ENCODE results near the gene TMEM267. TPM values are rescaled to one million over a fixed set of nuclear protein-coding genes. Genes with fewer than 3 reads are reported as not detected.
"Not testable (repeated sequence)": the region's sequence is repeated elsewhere in the genome, so short reads cannot be mapped to it uniquely, and the experiment has no call there.

The TMEM267 gene
- total RNA-seq, 1 donor from 2014 or later: 12.7 TPM

DNA sequence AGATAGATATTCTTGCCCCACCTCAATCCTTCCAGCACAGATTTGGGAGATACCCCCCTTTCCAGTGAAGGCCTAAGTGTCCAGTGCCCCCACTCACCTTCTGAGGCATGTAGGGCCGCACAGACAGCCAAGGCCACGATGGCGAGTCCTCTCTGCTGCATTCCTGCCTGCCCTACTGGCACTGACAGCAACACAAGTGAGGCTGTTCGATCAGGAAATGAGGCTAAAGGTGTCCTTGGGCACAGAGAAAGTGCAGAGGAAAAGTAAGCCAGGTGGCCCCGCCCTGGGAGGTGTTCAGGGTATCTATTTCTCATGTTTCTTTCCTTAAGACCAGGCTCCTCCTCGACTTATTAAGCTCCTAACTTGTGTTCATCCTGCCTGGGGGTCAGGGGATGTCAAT is 71.5 kb downstream of the TMEM267 start, which contains the start of gene CCL28:
Gene CCL28 (minus strand): TSS at position 236 of the 400 bp plus-strand sequence. CDS start 75 bp downstream, at position 161.
- Histone ChIP-seq H3K27me3 (ENCODE audit: low read depth) (no peaks in the 10 kb centered on the region), H3K27ac (no peak within 1 kb of the TSS), H3K9me3 (no peaks in the 10 kb centered on the region), H3K36me3 (no peaks in the 10 kb centered on the region), H3K4me3 (no peak within 1 kb of the TSS), H3K4me1 (no peaks in the 10 kb centered on the region)
- intact Hi-C loops (cut with DNase I): no loop called here
- TF ChIP-seq CTCF (IDR thresholded peaks at IDR 0.05): no peak
- ATAC-seq (no peak), DNase-seq (no peak)

DNA sequence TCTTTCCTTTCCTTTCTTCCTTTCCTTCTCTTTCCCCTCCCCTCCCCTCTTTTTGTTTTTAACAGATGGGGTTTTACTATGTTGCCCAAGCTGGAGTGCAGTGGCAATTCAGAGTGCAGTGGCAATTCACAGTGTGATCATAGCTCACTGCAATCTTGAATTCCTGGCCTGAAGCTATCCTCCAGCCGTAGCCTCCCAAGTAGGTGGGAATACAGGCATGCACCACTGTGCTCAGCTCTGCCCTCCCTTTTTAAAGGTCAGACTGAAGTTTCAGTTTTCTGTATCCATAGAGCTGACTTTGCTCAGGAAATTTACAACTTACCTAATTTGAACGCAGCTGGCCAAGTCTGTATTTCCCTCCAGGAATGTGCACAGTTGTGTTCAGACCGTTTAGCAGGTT is 72.2 kb downstream of the TMEM267 start:
- no peaks in the 10 kb centered on the region for H3K9me3 ChIP-seq
- intact Hi-C loops (cut with DNase I): no loop called here

DNA sequence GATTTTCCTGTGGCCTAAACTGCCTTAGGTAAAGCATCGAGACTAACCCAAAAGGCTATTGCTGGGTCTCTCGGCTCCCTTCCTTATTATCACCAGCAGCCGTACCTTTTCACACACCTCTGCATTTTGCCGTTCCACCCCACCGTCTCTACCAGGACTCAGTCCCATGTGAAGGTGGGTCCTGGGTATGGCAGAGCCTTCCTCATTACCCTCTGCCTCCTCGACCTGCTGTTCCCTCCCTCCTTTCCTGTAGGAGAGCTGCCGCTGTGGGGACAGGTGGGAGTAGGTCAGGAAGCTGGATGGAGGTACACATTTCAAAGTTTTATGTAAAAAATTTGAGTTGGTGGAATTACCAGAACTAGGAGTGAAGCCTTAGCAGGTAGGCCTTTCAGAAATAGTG is 73.3 kb downstream of the TMEM267 start:
- DNase-seq: no peak
- intact Hi-C loops (cut with DNase I): no loop called here
- H3K9me3 ChIP-seq: no peaks in the 10 kb centered on the region
- H3K27ac ChIP-seq: peak overlapping the region; percentile 18
- no peak overlapping the region for H3K4me3 ChIP-seq
- no peaks in the 10 kb centered on the region for H3K4me1 ChIP-seq
- ATAC-seq: peak; percentile 50 to 51
- no peaks in the 10 kb centered on the region for H3K36me3 ChIP-seq
- H3K27me3 ChIP-seq (ENCODE audit: low read depth): no peaks in the 10 kb centered on the region
- TF ChIP-seq CTCF (IDR thresholded peaks at IDR 0.05): no peak

More for the DNA sequence above, 72.2 kb downstream of the TMEM267 start:
- no peaks in the 10 kb centered on the region for H3K4me1 ChIP-seq
- no peak overlapping the region for H3K27ac ChIP-seq
- no peaks in the 10 kb centered on the region for H3K27me3 ChIP-seq (ENCODE audit: low read depth)
- no peaks in the 10 kb centered on the region for H3K36me3 ChIP-seq
- TF ChIP-seq CTCF (IDR thresholded peaks at IDR 0.05): no peak
- DNase-seq: no peak
- no peak overlapping the region for H3K4me3 ChIP-seq
- ATAC-seq: peak in 1 of 2 donors; percentile 50

DNA sequence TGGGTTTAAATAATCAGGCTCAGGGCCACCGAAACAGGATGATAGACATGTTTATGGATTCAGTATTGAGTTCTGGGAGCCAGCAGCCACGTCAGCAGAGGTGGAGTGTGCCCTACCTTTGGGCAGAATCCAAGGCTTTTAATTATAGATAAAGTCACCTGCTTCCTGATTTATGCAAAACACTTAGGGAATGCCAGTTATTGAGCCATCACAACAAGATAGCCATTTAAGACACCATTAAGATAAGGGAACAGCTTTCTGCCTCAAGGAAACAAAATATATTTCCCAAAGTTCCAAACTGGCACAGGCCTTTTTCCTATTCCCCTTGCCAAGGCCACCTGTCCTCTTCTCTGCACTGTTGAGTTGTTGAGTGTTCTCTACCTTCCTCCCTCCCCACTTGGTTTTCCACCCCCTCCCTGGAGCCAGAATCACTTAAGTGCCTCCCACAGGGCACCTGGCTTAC is 73.8 kb downstream of the TMEM267 start:
- Histone ChIP-seq H3K4me1 (no peaks in the 10 kb centered on the region), H3K36me3 (no peaks in the 10 kb centered on the region), H3K27ac (peak overlapping the region; percentile 18), H3K27me3 (ENCODE audit: low read depth) (no peaks in the 10 kb centered on the region), H3K9me3 (no peaks in the 10 kb centered on the region), H3K4me3 (no peak overlapping the region)
- ATAC-seq (peak; percentile 89 to 96), DNase-seq (no peak)
- TF ChIP-seq CTCF (IDR thresholded peaks at IDR 0.05): no peak
- intact Hi-C loops (cut with DNase I): no loop called here

- H3K36me3 ChIP-seq; H3K4me3 ChIP-seq; DNase-seq; ATAC-seq; H3K9me3 ChIP-seq; intact Hi-C loops (cut with DNase I); H3K4me1 ChIP-seq; H3K27ac ChIP-seq; H3K27me3 ChIP-seq (ENCODE audit: low read depth): not testable (repeated sequence)
Observed at GRCh38 chr5:43402524-43403066, 81.1 kb downstream of the TMEM267 start.

GRCh38 chr5:43401827-43402226 is 81.8 kb downstream of the TMEM267 start:
- H3K9me3 ChIP-seq: no peaks in the 10 kb centered on the region
- intact Hi-C loops (cut with DNase I): no loop called here
- H3K4me1 ChIP-seq: no peaks in the 10 kb centered on the region
- no peak for DNase-seq
- no peak overlapping the region for H3K4me3 ChIP-seq
- TF ChIP-seq CTCF (IDR thresholded peaks at IDR 0.05): no peak
- ATAC-seq: no peak
- no peak overlapping the region for H3K27ac ChIP-seq
- no peaks in the 10 kb centered on the region for H3K36me3 ChIP-seq
- H3K27me3 ChIP-seq (ENCODE audit: low read depth): no peaks in the 10 kb centered on the region

All from lower lobe of right lung (tissue), 2 donors.